Heart left ventricle (tissue), 16 donors: ENCODE results near the gene ZNF397. TPM values are rescaled to one million over a fixed set of nuclear protein-coding genes. Genes with fewer than 3 reads are reported as not detected.

Source experiments
- ATAC-seq, 4 donors: fragments of 200-7000 bp; cut with Tn5 transposase; one replicate each; pipeline ENCODE4 v1.9.1; 2020 to 2022; ENCODE audit warnings: moderate library complexity in 4 of 4, mild to moderate bottlenecking in 3 of 4, moderate number of reproducible peaks in 1 of 4
- DNase-seq, 5 donors: peaks; one replicate each; pipeline ENCODE4 v3.0.0-alpha.2; 2020
- H3K27ac ChIP-seq, 12 donors: fragments of 200-600 bp; sonication (generic) in 4 of 12; one replicate each; pipeline versions ENCODE4 v1.5.0 to v1.8.0; 2016 to 2022; ENCODE audit warnings: mild to moderate bottlenecking in 2 of 12
- H3K27me3 ChIP-seq, 9 donors: fragments of 200-600 bp; sonication (generic) in 2 of 9; one replicate each; pipeline versions ENCODE4 v1.5.1 to v1.8.0; 2016 to 2022; ENCODE audit warnings: mild to moderate bottlenecking in 3 of 9
- H3K36me3 ChIP-seq, 9 donors: fragments of 200-600 bp; sonication (generic) in 2 of 9; one replicate each; pipeline versions ENCODE4 v1.5.0 to v1.8.0; 2018 to 2022; ENCODE audit warnings: mild to moderate bottlenecking in 2 of 9
- H3K4me1 ChIP-seq, 12 donors: fragments of 200-600 bp; sonication (generic) in 4 of 12; one replicate each; pipeline versions ENCODE4 v1.5.0 to v1.8.0; 2016 to 2022; ENCODE audit warnings: mild to moderate bottlenecking in 3 of 12
- H3K4me3 ChIP-seq, 12 donors: fragments of 200-600 bp; sonication (generic) in 4 of 12; one replicate each; pipeline versions ENCODE4 v1.5.0 to v1.8.0; 2017 to 2022; ENCODE audit warnings: mild to moderate bottlenecking in 9 of 12, moderate library complexity in 4 of 12
- H3K9me3 ChIP-seq, 12 donors: fragments of 200-600 bp; sonication (generic) in 4 of 12; one replicate each; pipeline versions ENCODE4 v1.5.0 to v1.8.0; 2016 to 2022; ENCODE audit warnings: mild to moderate bottlenecking in 1 of 12
- CTCF ChIP-seq, 12 donors: fragments of 200-600 bp; sonication (generic) in 4 of 12; IDR thresholded peaks; one replicate each; pipeline versions ENCODE4 v1.5.0 to v1.8.0; 2018 to 2022; ENCODE audit warnings: antibody characterized with exemption in 12 of 12, mild to moderate bottlenecking in 5 of 12
- POLR2A ChIP-seq, 2 donors: fragments of 450-650 bp; IDR thresholded peaks; one replicate each; pipeline ENCODE4 v1.6.1; 2017; ENCODE audit warnings: antibody characterized with exemption in 2 of 2, mild to moderate bottlenecking in 2 of 2, moderate library complexity in 2 of 2
- WGBS, 4 donors: extraction: QIAGEN DNeasy Blood & Tissue Kit in 2 of 4; methylation state at CpG; one replicate each; pipeline versions ENCODE4 v1.1.5 to v1.1.7; 2013 to 2018; 5-methylcytosine and 5-hydroxymethylcytosine counted together
- intact Hi-C, 10 donors: fragments of 100-400 bp; cut with DNase I; formaldehyde crosslinking; loops; one replicate each; pipeline versions ENCODE4 v1.11.1 to v1.14.2; 2022
- polyA plus RNA-seq, 2 donors: library from polyadenylated mRNA; stranded (reverse); fragments of 200-250 nt; gene quantifications; one replicate each; pipeline ENCODE4 v1.2.3, GENCODE V29; 2013
- total RNA-seq, 9 donors: library from RNA; depleted of rRNA in 2 of 9; stranded (reverse); fragments of >200 nt in 2 of 9; fragmentation: NEBNext Ultra II Directional in 3 of 9; extraction: Animal tissue kit (Norgen Biotek cat#: 25700) in 3 of 9; gene quantifications; one replicate each; pipeline versions ENCODE4 v1.1.0 to v1.2.4, GENCODE V29; 2016 to 2023
- donor health status: ischemic (EF 13 %, LVEDD 7.1; RV severe dilation, severe dysfunction).
- donor health status: healthy with polysubstance abuse.
- donor health status: DM: no; HTN: yes; CAD: no.
- donor health status: DM: no; HTN: no; CAD: no.
- donor health status: ischemic (EF 25% LVEDD 6.9; RV normal size, moderate dysfunction).
- donor health status: ischemic (EF 25% LVEDD 5.7; RV mildly dilated, moderate dysfunction).
- donor health status: healthy.
- donor health status: DM: yes; HTN: yes; CAD: no.
- donor health status: ischemic (EF 35%, LVEDD 5.7; RV mildly dilated, moderate dysfunction).
- donor health status: nonischemic (EF 11% LVEDD 7.7; RV severe dilation, severe dysfunction).
- donor health status: DM: yes; HTN: yes; CAD: no.
- donor health status: PGD.
- donor health status: ischemic (EF 29% LVEDD 5.4; RV normal size, mild dysfunction).
- donor health status: nonischemic (EF 23%, LVEDD 6.1; RV moderate dilation, normal function).

ZNF397 gene
- total and polyA plus RNA-seq, 11 donors, result 7.8 to 20.0 (median 13.8) TPM

- 56 to 83% (median 76%) methylated on average over 1 of the region's 1 CpG for WGBS, 4 donors
- no peak overlapping the region for H3K4me3 ChIP-seq
- intact Hi-C loops, result loop anchor here in 1 of 10 donors (10.0 kb wide), 1 partner anchor 59 kb away; no protein-coding TSS in a partner anchor
- TF ChIP-seq CTCF (IDR thresholded peaks at IDR 0.05), result no peak
- no peak for TF ChIP-seq POLR2A (IDR thresholded peaks at IDR 0.05)
- ATAC-seq (no peak), DNase-seq (no peak)
- no peaks in the 10 kb centered on the region for H3K27me3 ChIP-seq
- H3K36me3 ChIP-seq, result no peaks in the 10 kb centered on the region
- H3K9me3 ChIP-seq, result no peaks in the 10 kb centered on the region
- H3K4me1 ChIP-seq, result no peaks in the 10 kb centered on the region
- H3K27ac ChIP-seq, result no peak overlapping the region
Observed at GRCh38 chr18:35193316-35193715, 47.5 kb upstream of the ZNF397 start.

- intact Hi-C loops, result loop anchor here in 1 of 10 donors (10.0 kb wide), 1 partner anchor 62 kb away; no protein-coding TSS in a partner anchor
- H3K27me3 ChIP-seq, result no peaks in the 10 kb centered on the region
- no peaks in the 10 kb centered on the region for H3K9me3 ChIP-seq
- H3K4me3 ChIP-seq, result no peak overlapping the region
- TF ChIP-seq POLR2A (IDR thresholded peaks at IDR 0.05) (no peak), CTCF (IDR thresholded peaks at IDR 0.05) (no peak)
- peaks cover 0 to 7% (median 0%) of the 10 kb centered on the region in 12 donors for H3K4me1 ChIP-seq
- H3K27ac ChIP-seq, result no peak overlapping the region
- DNase-seq (no peak), ATAC-seq (no peak)
- WGBS, 4 donors, result 64 to 77% (median 71%) methylated on average over 2 of the region's 2 CpGs
- H3K36me3 ChIP-seq, result no peaks in the 10 kb centered on the region
Observed at GRCh38 chr18:35197296-35197695, 43.5 kb upstream of the ZNF397 start.

- peaks cover 0 to 22% (median 4%) of the 10 kb centered on the region in 12 donors for H3K4me1 ChIP-seq
- intact Hi-C loops, result no loop called here
- no peaks in the 10 kb centered on the region for H3K36me3 ChIP-seq
- H3K4me3 ChIP-seq, result no peak overlapping the region
- DNase-seq (peak in 1 of 5 donors; percentile 30), ATAC-seq (no peak)
- H3K9me3 ChIP-seq, result peaks cover 0 to 11% (median 0%) of the 10 kb centered on the region in 12 donors
- H3K27ac ChIP-seq, result no peak overlapping the region
- no peaks in the 10 kb centered on the region for H3K27me3 ChIP-seq
- 49 to 68% (median 58%) methylated on average over 5 of the region's 5 CpGs for WGBS, 4 donors
- TF ChIP-seq CTCF (IDR thresholded peaks at IDR 0.05) (no peak), POLR2A (IDR thresholded peaks at IDR 0.05) (no peak)
Observed at GRCh38 chr18:35201256-35201931, 39.4 kb upstream of the ZNF397 start.

- ATAC-seq, result peak in 1 of 4 donors; percentile 22
- peak overlapping the region in 1 of 12 donors; percentile 10 for H3K27ac ChIP-seq
- TF ChIP-seq POLR2A (IDR thresholded peaks at IDR 0.05) (no peak), CTCF (IDR thresholded peaks at IDR 0.05) (no peak)
Observed at GRCh38 chr18:35203067-35203466, 37.8 kb upstream of the ZNF397 start.

More at GRCh38 chr18:35203067-35203466, 37.8 kb upstream of the ZNF397 start:
- Histone ChIP-seq H3K27me3 (no peaks in the 10 kb centered on the region), H3K9me3 (peaks cover 0 to 11% (median 0%) of the 10 kb centered on the region in 12 donors), H3K4me1 (peaks cover 0 to 22% (median 4%) of the 10 kb centered on the region in 12 donors), H3K4me3 (no peak overlapping the region), H3K36me3 (no peaks in the 10 kb centered on the region)
- 14 to 32% (median 20%) methylated on average over 3 of the region's 3 CpGs for WGBS, 4 donors
- intact Hi-C loops, result no loop called here
- DNase-seq, result no peak
